AML-193 (cell line): ENCODE results near the gene HLA-DOA.

Source experiments
- DNase-seq, 2 experiments: peaks; one replicate each; lab custom pipeline; 2025; lab: John Stamatoyannopoulos, UW

The HLA-DOA gene

DNA sequence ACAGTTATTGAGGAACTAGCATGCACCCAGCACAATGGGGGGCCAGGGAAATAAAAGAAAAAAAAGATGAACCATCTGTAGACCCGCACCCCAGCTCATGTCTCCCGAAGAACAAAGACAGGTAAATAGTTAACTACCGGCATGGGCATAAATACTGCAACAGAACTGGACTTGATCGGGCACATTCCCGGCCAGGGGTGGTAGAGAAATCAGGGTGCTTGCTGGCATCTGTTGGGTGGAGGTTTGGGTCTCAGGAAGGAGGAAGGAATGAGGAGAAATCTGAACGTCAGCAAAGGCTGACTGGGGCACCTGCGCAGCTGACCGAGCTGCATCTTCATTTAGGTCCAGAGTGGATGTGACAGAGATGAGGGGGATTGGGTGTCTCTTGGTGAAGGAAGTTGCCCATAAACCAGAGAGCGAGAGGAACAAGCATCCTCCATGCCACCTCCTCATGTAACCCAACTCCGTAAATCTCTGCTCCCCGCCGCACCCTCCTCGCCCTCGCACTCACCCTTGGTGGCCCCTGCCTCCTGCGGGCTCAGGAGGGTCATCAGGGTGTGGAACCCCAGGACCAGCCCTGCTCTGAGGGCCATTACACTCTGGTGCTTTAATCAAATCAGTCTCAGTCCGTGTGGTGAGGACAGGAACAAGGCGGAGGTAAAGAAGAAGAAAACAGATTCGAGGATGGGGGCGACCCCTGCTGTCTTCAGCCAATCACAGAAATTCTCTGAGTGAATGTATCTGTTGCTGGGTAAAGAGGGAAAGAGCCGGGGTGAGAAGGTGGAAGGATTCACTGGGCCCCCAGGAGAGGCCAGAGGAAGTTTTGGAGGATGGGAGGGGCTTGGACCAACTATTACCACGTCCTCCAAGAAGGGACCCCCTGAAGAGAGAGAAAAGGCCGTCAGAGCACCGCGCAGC is at the start of gene HLA-DOA:
HLA-DOA (minus strand) TSS at position 648 of the 918 bp plus-strand sequence.
- no peak for DNase-seq

GRCh38 chr6:33057222-33058150 is 48.1 kb upstream of the HLA-DOA start:
- DNase-seq = peak in 1 of 2 experiments; percentile 8

DNA sequence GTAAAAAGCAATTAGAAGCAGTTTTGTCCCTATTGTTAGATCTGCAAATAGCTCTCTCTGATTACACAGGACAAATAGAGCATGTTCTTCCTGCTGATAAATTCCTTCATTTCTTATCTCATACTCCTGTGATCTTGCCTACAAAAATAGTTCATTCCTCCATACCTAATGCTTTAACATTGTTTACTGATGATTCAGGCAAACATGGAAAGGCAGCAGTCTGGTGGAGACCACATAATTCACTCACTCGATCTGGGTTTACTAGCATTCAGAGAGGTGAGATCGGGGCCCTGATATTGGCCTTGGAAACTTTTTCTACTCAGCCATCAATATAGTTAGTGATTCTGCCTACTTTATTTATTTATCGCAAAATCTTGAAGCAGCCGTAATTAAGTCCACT is 43.8 kb upstream of the HLA-DOA start:
- no peak for DNase-seq

GRCh38 chr6:33052627-33053026 is 43.2 kb upstream of the HLA-DOA start:
- no peak for DNase-seq

GRCh38 chr6:33050014-33050810 is 40.8 kb upstream of the HLA-DOA start:
- no peak for DNase-seq

DNA sequence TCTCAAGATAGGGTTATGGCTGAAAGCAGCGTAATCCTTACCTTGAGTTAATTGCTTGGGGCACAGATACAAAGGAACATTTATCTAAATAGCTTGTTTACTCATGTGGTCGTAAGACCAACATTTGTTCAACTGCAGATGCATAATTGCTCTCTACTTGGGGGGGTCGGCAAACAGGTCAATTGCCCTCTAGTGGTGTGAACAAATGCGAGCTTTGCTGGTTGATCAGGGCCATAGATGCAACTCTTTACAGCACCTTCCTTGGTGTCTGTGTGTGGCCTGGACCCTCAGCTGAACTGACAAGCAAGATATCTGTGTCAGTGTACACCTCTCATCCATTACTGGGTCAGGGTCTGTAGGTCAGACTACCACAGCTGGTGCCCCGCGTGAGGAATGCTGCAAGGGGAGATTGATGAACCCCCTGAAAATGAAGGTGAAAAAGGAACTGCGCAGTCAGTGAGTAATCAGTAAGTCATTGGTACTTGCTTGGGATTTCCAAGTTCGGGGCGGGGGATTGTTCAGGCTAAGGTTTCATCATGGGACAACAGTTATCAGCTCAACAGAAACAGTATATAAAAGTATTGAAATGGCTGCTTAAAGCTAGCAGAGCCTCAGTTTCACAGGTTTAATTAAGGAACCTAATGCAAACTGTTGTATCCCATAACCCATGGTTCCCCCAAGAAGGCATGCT is 40.1 kb upstream of the HLA-DOA start:
- DNase-seq = no peak

DNA sequence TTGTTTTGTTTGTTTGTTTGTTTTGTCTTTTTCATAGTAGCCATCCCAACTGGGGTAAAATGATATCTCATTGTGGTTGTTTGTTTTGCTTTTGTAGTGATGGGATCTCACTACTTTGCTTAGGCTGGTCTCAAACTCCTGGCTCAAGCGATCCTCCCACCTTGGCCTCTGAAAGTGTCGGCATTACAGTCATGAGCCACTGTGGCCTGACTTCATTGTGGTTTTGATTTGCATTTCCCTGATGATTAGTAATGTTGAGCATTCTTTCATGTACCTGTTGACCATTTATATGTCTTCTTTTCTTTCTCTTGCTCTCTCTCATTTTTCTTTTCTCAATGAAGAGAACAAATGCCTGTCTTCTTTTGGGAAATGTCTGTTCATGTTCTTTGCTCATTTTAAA is 30.8 kb upstream of the HLA-DOA start:
- no peak for DNase-seq

DNA sequence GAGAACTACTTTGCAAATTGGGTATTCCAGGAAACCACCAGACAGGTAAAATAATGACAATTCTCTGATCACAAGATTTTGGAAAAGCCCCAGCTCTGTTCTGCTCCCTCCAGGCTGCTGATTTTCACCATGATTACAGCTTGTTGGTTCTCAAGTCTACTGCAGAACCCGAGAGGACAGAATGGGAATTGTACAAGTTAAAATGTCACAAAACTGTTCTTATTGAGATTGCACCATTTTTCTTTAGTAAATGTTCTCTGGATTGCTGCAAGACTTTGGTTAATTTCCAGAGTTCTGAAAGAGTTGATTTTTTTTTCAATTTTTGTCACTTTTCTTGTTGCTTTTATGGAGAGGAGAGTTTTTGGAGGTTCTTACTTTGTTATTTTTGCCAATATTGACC is 27.1 kb upstream of the HLA-DOA start:
- no peak for DNase-seq

DNA sequence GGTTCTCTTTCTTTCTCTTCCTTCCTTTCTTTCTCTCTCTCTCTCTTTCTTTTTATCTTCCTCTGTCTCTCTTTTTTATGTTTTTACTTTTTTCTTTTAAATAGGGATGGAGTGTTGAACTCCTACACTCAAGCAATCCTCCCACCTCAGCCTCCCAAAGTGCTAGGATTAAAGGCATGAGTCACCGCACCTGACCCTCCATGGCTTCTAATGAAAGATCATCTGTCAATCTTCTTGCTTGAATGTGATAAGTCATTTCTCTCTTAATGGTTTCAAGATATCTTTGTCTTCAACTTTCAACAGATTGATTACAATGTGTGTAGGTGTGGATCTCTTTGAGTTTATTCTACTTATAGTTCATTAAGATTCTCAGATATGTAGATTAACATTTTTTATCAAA is 25.2 kb upstream of the HLA-DOA start:
- no peak for DNase-seq

DNA sequence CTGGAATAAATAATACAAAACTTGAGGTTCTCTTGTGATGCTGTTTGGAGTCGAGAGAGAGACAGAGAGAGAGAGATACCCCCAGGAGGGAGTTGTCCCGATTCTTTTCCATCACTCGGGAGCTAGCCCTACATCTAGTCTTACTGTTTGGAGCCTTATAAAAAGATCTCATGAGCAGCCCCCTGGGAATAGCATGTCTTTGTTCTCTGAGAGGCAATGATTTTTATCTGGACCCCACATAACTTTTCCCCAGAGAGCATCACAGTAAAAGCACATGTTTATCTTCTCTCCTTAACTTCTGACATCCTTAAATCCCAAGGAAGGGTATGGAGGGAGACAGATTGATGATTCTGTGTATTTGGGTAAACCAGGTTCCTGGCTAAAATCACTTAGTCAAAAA is 20.9 kb upstream of the HLA-DOA start:
- DNase-seq = no peak

GRCh38 chr6:33029328-33030184 is 20.2 kb upstream of the HLA-DOA start:
- DNase-seq = no peak

- DNase-seq = no peak
Measured at GRCh38 chr6:33028220-33028849, 18.9 kb upstream of the HLA-DOA start.

DNA sequence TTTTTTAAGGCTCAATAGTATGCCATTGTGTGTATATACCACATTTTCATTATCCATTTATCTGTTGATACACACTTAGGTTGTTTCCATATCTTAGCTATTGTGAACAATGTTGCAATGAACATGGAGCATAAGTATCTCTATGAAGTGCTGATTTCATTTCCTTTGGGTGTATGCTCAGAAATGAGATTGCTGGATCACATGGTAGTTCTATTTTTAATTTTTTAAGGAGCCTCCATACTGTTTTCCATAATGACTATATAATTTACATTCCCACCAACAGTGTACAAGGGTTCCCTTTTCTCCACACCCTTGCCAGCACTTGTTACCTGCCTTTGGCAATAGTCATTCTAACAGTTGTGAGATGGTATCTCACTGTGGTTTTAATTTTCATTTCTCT is 15.1 kb upstream of the HLA-DOA start:
- DNase-seq = no peak

DNA sequence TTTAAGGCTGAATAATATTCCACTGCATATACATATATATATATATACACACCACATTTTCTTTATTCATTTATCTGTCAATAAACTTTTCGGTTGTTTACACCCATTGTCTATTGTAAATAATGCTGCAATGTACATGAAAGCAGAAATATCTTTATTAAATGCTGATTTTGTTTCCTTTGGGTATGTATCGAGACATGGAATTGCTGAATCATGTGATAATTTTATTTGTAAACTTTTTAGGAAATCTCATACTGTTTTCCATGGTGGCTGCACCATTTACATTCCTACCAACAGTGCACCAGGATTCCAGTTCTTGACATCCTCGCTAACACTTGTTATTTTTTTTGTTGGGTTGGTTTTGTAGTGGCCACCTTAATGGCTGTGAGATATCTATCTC is 14.1 kb upstream of the HLA-DOA start:
- no peak for DNase-seq

DNA sequence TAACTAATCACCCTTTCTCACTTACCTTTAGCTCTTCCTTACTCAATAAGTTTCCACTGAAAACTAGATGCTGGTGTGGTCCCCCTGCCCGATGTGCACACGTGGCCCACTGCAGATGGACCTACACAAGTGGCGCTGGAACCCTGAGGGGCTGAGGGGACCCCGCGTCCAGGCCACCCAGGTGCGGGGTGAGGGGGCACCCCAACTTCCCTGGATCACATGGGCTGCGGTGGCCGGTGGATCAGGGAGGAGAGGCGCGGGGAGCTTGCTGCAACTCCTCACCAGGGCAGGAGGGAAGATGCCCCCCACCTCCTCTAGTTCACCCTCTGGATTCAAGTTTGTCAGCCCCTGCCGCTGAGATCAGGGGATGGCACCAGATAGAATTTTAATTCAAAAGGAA is 12.5 kb upstream of the HLA-DOA start:
- DNase-seq = no peak

DNA sequence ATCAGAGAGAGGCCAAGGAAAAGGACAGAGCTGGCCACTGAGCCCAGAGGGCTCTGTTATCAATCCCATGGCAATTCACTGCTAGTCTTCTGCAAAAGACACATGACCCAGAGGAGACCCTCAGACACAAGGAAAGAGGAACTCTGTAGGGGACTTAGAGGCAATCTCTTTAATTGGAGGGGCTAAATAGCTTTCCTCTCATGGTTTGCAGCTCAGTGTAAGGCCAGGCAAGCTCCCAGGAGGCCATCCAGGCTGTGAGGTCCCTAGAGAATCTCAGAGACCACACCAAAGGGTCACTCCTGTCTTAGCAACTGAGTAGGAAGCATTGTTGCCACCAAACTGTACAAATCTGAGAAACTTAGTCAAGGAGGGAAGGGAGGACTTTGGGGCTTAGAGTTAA is 10.0 kb upstream of the HLA-DOA start:
- DNase-seq = no peak

DNA sequence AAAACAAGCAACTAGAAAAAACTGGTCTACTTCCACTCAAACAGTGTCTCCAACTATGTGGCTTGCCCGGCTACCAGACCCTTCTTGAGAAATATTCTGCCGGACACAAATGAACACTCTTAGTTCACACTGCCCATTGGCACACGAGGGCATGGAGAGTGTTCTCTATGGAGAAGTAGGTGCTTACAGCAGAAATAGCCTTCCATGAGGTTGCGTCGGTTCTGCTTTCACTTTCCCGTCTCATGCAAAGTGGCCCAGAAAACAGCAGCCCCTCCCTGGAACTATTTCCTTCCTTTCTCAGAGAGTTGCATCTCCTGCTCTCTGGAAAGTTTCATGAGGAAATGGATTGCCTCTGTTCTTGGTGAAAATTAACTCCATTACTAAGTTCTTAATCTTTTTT is 9.5 kb upstream of the HLA-DOA start:
- DNase-seq = peak; percentile 94 to 97

DNA sequence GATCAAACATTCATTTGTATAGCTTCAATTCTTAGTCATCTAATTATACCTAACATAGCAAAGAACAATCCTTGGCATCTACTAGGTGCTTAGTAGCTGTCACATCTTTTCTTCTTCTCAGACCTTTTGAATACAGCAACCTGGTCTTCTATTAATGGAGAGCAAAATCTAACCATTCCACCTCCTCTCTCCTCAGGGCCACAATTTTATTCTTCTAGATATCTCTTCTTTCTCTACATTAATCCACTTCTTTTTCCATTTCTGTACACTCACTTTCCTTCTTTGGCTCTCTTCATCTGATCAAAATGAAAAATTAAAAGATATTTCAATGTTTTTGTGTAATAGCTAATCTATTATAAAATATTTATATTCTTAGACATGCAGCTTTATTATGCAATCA is 9.0 kb upstream of the HLA-DOA start:
- no peak for DNase-seq

DNA sequence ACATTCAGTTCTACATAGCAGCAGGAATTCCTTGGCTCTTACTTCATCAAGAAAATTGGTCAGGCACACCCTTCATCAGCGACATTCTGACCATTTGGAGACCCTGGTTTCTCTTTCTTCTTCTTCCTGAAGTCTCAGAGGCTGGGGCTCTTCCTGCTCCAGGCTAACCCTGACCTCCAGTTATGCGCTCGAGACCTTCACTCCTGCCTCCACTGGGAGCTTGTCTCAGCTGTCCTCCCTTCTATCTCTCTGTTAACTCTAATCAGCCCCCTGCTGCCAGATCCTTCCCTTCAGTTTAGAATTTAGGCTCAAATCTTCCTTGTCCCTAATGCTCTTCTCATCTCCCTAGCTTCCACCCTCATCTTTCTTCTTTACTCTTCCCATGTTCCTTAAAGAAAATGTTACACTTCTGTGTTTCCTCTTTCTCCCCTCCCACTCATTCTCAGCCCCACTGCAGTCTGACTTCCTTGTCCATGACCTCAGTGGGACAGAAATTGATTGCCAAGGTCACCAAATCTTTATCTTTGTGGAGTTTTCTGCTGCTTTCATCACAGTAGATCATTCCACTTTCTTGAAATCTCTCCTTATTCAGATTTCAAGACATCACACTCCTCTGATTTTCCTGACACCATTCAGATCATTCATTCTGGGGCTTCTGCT is 8.4 kb upstream of the HLA-DOA start:
- peak; percentile 30 to 32 for DNase-seq
